Ishikawa (cell line): ENCODE results near the gene HRH2.

Experiments used
- CEBPB ChIP-seq: IDR thresholded peaks from 2 replicates; pipeline ENCODE4 v1.6.1; 2012
- CREB1 ChIP-seq: IDR thresholded peaks from 2 replicates; pipeline ENCODE4 v1.6.1; 2012; ENCODE audit warnings: low read depth
- EGR1 ChIP-seq: IDR thresholded peaks from 2 replicates; pipeline ENCODE4 v1.6.1; 2012
- EP300 ChIP-seq: IDR thresholded peaks from 2 replicates; pipeline ENCODE4 v1.6.1; 2012; ENCODE audit warnings: borderline replicate concordance
- FOXM1 ChIP-seq: IDR thresholded peaks from 2 replicates; pipeline ENCODE4 v1.6.1; 2012; ENCODE audit warnings: low read depth, borderline replicate concordance
- NFIC ChIP-seq: IDR thresholded peaks from 2 replicates; pipeline ENCODE4 v1.6.1; 2012
- RAD21 ChIP-seq: IDR thresholded peaks from 2 replicates; pipeline ENCODE4 v1.6.1; 2012; ENCODE audit warnings: low read depth
- TAF1 ChIP-seq: IDR thresholded peaks from 2 replicates; pipeline ENCODE4 v1.6.1; 2012; ENCODE audit warnings: low read depth, mild to moderate bottlenecking
- TCF12 ChIP-seq: IDR thresholded peaks from 2 replicates; pipeline ENCODE4 v1.6.1; 2012; ENCODE audit warnings: low read depth
- TEAD4 ChIP-seq: IDR thresholded peaks from 2 replicates; pipeline ENCODE4 v1.6.1; 2012
- YY1 ChIP-seq: IDR thresholded peaks from 2 replicates; pipeline ENCODE4 v1.6.1; 2012; ENCODE audit warnings: low read depth
- ZBTB7A ChIP-seq: IDR thresholded peaks from 2 replicates; pipeline ENCODE4 v1.6.1; 2012; ENCODE audit warnings: low read depth
- TF ChIP-seq, protein P1 (sequence below): IDR thresholded peaks from 2 replicates; pipeline ENCODE4 v1.6.1; 2012; ENCODE audit warnings: low read depth, mild to moderate bottlenecking
- TF ChIP-seq, protein P2 (sequence below): IDR thresholded peaks from 2 replicates; pipeline ENCODE4 v1.6.1; 2012
- TF ChIP-seq, protein P3 (sequence below): IDR thresholded peaks from 2 replicates; pipeline ENCODE4 v1.6.1; 2012

HRH2 gene

DNA sequence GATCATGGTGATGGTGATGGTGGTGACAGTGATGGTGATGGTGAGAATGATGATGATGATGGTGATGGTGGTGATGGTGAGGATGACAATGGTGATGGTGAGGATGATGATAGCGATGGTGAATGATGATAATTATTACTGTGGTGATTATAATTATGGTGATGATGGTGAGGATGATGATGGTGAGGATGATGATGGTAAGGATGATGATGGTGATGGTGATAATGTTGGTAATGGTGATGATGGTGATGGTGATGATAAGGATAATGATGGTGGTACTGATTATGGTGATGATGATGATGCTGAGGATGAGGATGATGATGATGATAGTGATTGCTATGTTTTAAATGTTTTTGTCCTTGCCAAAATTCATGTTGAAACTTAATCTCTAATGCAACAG, 37.3 kb upstream of the HRH2 start:
- TF ChIP-seq TEAD4 (no peak), TAF1 (no peak), FOXM1 (no peak), EGR1 (no peak), ZBTB7A (no peak), TCF12 (no peak), CEBPB (no peak)
- TF ChIP-seq, protein P1, sequence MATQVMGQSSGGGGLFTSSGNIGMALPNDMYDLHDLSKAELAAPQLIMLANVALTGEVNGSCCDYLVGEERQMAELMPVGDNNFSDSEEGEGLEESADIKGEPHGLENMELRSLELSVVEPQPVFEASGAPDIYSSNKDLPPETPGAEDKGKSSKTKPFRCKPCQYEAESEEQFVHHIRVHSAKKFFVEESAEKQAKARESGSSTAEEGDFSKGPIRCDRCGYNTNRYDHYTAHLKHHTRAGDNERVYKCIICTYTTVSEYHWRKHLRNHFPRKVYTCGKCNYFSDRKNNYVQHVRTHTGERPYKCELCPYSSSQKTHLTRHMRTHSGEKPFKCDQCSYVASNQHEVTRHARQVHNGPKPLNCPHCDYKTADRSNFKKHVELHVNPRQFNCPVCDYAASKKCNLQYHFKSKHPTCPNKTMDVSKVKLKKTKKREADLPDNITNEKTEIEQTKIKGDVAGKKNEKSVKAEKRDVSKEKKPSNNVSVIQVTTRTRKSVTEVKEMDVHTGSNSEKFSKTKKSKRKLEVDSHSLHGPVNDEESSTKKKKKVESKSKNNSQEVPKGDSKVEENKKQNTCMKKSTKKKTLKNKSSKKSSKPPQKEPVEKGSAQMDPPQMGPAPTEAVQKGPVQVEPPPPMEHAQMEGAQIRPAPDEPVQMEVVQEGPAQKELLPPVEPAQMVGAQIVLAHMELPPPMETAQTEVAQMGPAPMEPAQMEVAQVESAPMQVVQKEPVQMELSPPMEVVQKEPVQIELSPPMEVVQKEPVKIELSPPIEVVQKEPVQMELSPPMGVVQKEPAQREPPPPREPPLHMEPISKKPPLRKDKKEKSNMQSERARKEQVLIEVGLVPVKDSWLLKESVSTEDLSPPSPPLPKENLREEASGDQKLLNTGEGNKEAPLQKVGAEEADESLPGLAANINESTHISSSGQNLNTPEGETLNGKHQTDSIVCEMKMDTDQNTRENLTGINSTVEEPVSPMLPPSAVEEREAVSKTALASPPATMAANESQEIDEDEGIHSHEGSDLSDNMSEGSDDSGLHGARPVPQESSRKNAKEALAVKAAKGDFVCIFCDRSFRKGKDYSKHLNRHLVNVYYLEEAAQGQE: no peak
- TF ChIP-seq, protein P2, sequence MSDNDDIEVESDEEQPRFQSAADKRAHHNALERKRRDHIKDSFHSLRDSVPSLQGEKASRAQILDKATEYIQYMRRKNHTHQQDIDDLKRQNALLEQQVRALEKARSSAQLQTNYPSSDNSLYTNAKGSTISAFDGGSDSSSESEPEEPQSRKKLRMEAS: no peak

DNA sequence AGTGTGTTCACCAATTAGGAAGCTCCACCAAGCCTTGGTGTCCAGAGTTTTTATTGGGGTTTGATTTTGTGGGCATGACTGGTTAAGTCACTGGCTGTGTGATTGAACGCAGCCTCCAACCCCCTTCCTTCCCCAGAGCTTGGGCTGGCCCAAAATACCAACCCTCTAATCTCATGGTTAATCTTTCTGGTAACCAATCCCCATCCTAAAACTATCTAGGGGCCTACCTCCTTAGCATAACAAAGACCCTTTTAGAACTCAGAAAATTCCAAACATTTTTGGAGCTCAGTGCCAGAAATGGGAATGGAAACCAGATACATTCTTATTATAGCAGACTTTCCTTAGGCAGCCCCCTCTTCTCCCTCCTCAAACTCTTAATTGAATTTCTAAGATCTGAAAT, 35.9 kb upstream of the HRH2 start:
- TF ChIP-seq FOXM1 (no peak), TCF12 (no peak), TEAD4 (no peak), RAD21 (no peak), CEBPB (no peak), EP300 (no peak), CREB1 (no peak), TAF1 (no peak), YY1 (no peak), EGR1 (no peak), NFIC (no peak), ZBTB7A (no peak)
- TF ChIP-seq, protein P3, sequence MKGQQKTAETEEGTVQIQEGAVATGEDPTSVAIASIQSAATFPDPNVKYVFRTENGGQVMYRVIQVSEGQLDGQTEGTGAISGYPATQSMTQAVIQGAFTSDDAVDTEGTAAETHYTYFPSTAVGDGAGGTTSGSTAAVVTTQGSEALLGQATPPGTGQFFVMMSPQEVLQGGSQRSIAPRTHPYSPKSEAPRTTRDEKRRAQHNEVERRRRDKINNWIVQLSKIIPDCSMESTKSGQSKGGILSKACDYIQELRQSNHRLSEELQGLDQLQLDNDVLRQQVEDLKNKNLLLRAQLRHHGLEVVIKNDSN: no peak
- TF ChIP-seq, protein P1: no peak
- TF ChIP-seq, protein P2: no peak

DNA sequence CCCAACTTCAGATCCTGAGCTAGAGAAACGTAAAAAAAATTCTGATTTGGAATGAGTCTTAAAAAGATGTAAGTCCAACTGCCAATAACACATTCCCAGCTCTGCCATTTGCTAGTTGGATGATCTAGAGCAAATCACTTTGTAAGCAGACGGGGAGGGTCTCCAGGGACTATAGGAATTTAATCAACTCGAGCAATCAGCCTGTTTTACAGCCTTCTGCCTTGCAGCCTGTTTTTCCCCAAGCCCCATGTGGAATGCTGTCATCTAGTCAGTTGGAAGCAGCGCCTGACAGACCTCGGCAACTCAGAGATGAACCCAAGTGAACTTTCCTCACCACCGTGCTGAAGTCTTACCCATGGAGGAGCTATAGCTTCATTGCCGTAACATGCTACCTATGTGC, 34.8 kb upstream of the HRH2 start:
- no peak for TF ChIP-seq RAD21
- TF ChIP-seq EGR1: no peak
- TF ChIP-seq, protein P1: no peak
- TF ChIP-seq YY1: no peak
- no peak for TF ChIP-seq FOXM1
- no peak for TF ChIP-seq CREB1
- no peak for TF ChIP-seq ZBTB7A
- TF ChIP-seq, protein P3: no peak
- no peak for TF ChIP-seq CEBPB
- no peak for TF ChIP-seq NFIC
- no peak for TF ChIP-seq TCF12
- TF ChIP-seq TAF1: no peak
- TF ChIP-seq, protein P2: no peak
- no peak for TF ChIP-seq EP300

DNA sequence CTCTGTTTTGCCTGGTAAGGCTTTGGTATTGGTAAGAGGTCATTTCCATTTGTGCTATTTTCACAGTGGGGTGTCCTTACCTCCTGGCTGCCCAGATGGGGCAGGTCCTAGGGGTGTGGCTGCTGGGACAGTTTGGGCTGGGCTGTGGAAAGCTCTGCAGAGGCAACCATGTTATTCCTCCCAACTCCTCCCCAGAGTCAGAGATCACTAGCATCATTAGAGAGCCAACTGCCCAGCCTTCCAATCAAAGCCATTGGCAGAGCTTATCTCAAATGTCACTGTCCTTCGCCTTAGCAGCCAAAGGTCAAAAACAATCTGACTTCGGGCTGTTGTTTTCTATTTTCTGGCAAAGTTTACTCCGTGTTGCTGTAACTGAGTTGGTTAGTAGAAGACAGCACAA, 33.6 kb upstream of the HRH2 start:
- TF ChIP-seq TCF12 (no peak), YY1 (no peak), CEBPB (no peak), EP300 (no peak), EGR1 (no peak), TAF1 (no peak), TEAD4 (no peak), NFIC (no peak), RAD21 (no peak), FOXM1 (no peak), ZBTB7A (no peak), CREB1 (no peak)
- TF ChIP-seq, protein P2: no peak
- TF ChIP-seq, protein P1: no peak
- TF ChIP-seq, protein P3: no peak
